D721Med (cell line): ENCODE results near the gene TROAP.

Experiments used
- DNase-seq: peaks from one replicate; pipeline ENCODE4 v3.0.0; 2011; ENCODE audit warnings: low spot score; ENCODE audit not compliant: insufficient read length
- FAIRE-seq: peaks from 2 replicates; lab custom pipeline; 2011; peaks lifted over from hg19 to GRCh38; lab: Jason Lieb, UNC
- CTCF ChIP-seq: IDR thresholded peaks from 2 replicates; pipeline ENCODE4 v1.5.1; 2012; ENCODE audit warnings: mild to moderate bottlenecking, control low read depth; ENCODE audit not compliant: insufficient read depth; ENCODE audit errors: missing control alignments

The TROAP gene

GRCh38 chr12:49357103-49357678, 34.1 kb downstream of the TROAP start:
- peak; percentile 49 for TF ChIP-seq CTCF
- FAIRE-seq (no peak), DNase-seq (no peak)

- FAIRE-seq: peak; percentile 67
- TF ChIP-seq CTCF: peak; percentile 88
- DNase-seq: no peak
Observed at GRCh38 chr12:49358483-49359141, 35.6 kb downstream of the TROAP start.

GRCh38 chr12:49359671-49360070, 36.6 kb downstream of the TROAP start:
- TF ChIP-seq CTCF: no peak
- no peak for DNase-seq
- FAIRE-seq: no peak

DNA sequence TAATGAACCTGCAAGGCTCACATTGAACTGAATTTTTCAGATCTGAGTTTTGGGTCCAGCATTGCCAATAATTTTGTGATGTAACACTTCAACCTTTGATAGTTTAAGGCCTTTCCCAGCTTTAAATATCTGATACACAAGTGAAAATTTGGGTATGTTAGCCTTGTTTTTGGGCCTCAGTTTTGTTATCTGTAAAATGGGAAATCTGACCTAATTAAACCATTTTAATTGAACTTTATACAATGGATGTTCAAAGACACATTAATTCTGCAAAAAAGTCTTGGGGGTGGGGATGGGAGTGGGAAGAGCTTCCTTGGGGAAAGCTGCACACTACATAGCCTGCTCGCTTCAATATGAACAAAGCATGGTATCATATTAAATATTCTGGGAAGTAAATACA, 39.0 kb downstream of the TROAP start:
- TF ChIP-seq CTCF: no peak
- no peak for FAIRE-seq
- no peak for DNase-seq

DNA sequence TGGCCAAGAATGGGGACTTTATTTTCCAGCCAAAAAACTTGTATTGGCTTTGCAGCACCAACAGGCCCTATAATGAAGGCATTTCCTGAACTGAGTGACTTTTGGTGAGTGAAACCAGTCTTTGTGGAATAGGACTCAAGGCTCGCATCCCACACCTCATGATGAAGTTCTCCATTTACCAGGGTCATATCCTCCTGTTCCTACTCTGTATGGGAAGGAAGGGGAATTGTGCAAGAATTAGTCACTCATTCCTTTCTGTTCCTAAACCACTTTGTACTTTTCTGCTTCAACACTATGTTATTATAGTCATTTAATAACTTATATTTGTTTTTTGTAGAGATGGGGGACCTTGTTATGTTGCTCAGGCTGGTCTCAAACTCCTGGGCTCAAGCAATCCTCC, 41.9 kb downstream of the TROAP start:
- no peak for DNase-seq
- TF ChIP-seq CTCF: no peak
- no peak for FAIRE-seq

- FAIRE-seq (no peak), DNase-seq (no peak)
- TF ChIP-seq CTCF: no peak
Observed at GRCh38 chr12:49365542-49365941, 42.5 kb downstream of the TROAP start.

DNA sequence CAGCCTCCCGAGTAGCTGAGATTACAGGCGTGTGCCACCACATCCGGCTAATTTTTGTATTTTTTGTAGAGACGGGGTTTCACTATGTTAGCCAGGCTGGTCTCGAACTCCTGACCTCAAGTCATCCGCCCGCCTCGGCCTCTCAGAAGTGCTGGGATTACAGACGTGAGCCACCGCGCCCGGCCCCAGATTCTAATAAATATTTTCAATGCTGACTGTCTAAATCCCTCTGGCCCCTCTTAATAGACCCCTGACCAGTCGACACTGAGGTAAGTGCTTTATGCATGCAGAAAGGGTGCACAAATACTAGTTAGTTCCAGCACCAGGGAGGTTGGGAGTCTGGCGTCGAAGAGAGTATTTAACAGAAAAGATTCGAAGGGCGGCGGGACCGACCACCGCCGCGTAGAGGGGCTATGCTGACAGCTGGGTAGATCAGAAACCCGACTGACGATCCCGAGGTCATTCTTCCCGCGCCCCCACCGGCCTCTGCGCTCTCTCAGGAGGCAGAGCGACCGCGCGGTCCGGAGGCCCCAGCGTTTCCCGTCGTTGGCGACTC, 43.1 kb downstream of the TROAP start:
- FAIRE-seq (no peak), DNase-seq (no peak)
- TF ChIP-seq CTCF: no peak
